Motor neuron (in vitro differentiated cells): ENCODE results near the gene PPM1J. TPM values are rescaled to one million over a fixed set of nuclear protein-coding genes. Genes with fewer than 3 reads are reported as not detected.

ENCODE experiments used
- ATAC-seq, 8 experiments: fragments of 200-7000 bp; cut with Tn5 transposase; replicated peaks in 6 of 8; 2 replicates each; pipeline ENCODE4 v1.8.0; 2021; ENCODE audit warnings: mild to moderate bottlenecking in 8 of 8, moderate library complexity in 8 of 8
- H3K27ac ChIP-seq, 2 donors: fragments of 250-450 bp; sonication (Bioruptor Pico); 2 replicates each; pipeline ENCODE4 v1.9.0; 2021; ENCODE audit warnings: antibody characterized with exemption in 2 of 2, mild to moderate bottlenecking in 2 of 2, moderate library complexity in 1 of 2
- H3K4me1 ChIP-seq, 2 donors: fragments of 250-450 bp; sonication (Bioruptor Pico); replicated peaks in 1 of 2; 2 replicates each; pipeline ENCODE4 v1.6.1; 2021; ENCODE audit warnings: antibody characterized with exemption in 2 of 2, mild to moderate bottlenecking in 2 of 2, moderate library complexity in 1 of 2
- H3K4me3 ChIP-seq, 5 donors: fragments of 250-450 bp; sonication (Bioruptor Pico); 2 replicates each; pipeline ENCODE4 v1.9.0; 2021; ENCODE audit warnings: antibody characterized with exemption in 5 of 5, mild to moderate bottlenecking in 5 of 5, moderate library complexity in 4 of 5
- WGBS, 10 experiments: fragments of 450-650 bp; shearing (Covaris generic); methylation state at CpG; one replicate each; pipeline ENCODE4 v1.0.0; 2022; 5-methylcytosine and 5-hydroxymethylcytosine counted together
- in situ Hi-C, 9 experiments: fragments of 400-800 bp; cut with MboI; loops; one replicate each; pipeline ENCODE4 v1.15.0; 2021; ENCODE audit warnings: low sequenced_read_pairs in 9 of 9, low pct_unique_long_range_greater_than_20kb in 2 of 9; ENCODE audit not compliant: unreplicated experiment in 9 of 9
- total RNA-seq, 8 experiments: library from RNA; unstranded; fragments of 300-600 nt; gene quantifications; 2 replicates each; pipeline versions ENCODE4 v1.2.3 to v1.2.4, GENCODE V29; 2022

The PPM1J gene
- total RNA-seq, 8 experiments from 2014 or later, result 0.36 to 2.2 (median 0.87) TPM

DNA sequence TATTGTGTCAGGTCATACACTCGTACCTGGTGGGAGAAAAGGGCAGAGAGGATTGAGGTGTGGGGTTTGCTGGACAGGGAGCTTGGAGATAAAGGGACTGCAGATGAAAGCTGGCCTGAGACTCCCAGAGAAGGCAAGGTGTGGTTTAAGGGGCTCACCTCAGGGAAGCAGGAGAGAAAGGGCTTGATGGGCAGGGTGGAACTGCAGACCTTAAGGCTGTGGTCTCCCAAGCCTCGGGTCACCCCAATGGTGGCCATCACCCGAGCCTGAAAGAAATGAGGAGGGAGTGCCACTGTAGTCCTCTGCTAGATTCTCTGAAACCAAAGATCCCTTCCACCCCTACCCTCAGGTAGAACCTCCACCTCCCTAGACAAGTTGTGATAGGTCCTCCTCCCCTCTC lies 4.5 kb downstream of the PPM1J start:
- 70 to 100% (median 100%) methylated on average over 1 to 2 of the region's 3 CpGs; no CpG with 5 or more reads in 5 of the 10 experiments for WGBS, 10 experiments
- H3K27ac ChIP-seq, result no peak overlapping the region
- ATAC-seq, result no peak
- H3K4me3 ChIP-seq, result no peak overlapping the region
- peaks cover 6 to 8% of the 10 kb centered on the region in 2 donors for H3K4me1 ChIP-seq
- in situ Hi-C loops, result loop anchor here in 6 of 9 experiments (10.0 to 25.0 kb wide), 3 partner anchors 94 to 352 kb away; partner anchors contain the start of genes CTTNBP2NL (in 2 of the 6) and LRIG2 (in 2 of the 6)

DNA sequence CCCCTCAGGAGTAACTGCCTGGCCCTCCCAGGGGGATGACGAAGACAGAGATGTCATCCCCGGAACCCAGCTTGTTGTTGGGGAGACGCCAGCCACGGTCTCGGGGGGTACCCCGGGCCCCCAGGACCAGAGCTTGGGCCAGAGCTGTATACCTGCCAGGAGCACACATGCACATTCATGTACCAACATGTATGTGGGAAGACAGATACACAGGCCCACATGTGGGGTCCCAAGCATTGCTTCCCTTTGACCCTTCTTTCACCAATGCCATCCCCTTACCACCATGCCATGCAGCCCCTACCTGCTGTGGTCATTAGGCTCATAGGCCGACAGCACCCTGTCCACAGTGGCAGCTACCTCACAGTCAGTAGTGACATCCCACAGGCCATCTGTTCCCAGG lies 5.0 kb downstream of the PPM1J start:
- Histone ChIP-seq H3K4me3 (no peak overlapping the region), H3K4me1 (peaks cover 10 to 12% of the 10 kb centered on the region in 2 donors), H3K27ac (no peak overlapping the region)
- no peak for ATAC-seq
- 89 to 90% methylated on average over 4 to 5 of the region's 7 CpGs; no CpG with 5 or more reads in 8 of the 10 experiments for WGBS, 10 experiments
- in situ Hi-C loops, result loop anchor here in 6 of 9 experiments (10.0 to 25.0 kb wide), 3 partner anchors 95 to 352 kb away; partner anchors contain the start of genes CTTNBP2NL (in 2 of the 6) and LRIG2 (in 2 of the 6)

DNA sequence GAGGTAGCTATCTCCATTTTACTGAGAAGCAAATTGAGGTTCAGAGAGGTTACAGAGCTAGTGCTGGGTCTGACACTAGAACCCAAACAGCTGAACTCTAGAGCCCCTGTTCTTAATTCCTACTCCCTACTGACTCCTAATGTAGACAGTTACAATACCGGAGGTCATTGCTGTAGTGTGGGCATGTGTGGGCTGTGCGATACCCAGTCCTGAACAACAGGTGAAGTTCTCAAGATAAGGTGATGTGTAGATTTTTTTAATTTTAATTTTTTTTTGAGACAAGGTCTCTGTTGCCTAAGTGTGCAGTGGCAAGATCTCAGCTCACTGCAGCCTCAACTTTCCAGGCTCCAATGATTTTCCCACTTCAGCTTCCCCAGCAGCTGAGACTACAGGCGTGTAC lies 6.6 kb downstream of the PPM1J start:
- no peak overlapping the region for H3K4me3 ChIP-seq
- peaks cover 19 to 21% of the 10 kb centered on the region in 2 donors for H3K4me1 ChIP-seq
- in situ Hi-C loops, result loop anchor here in 5 of 9 experiments (10.0 to 25.0 kb wide), 3 partner anchors 314 to 354 kb away; partner anchors contain the start of genes CTTNBP2NL (in 3 of the 5) and LRIG2 (in 2 of the 5)
- no peak for ATAC-seq
- WGBS, 10 experiments, result 70 to 100% (median 81%) methylated on average over 1 to 3 of the region's 3 CpGs; no CpG with 5 or more reads in 2 of the 10 experiments
- H3K27ac ChIP-seq, result no peak overlapping the region

DNA sequence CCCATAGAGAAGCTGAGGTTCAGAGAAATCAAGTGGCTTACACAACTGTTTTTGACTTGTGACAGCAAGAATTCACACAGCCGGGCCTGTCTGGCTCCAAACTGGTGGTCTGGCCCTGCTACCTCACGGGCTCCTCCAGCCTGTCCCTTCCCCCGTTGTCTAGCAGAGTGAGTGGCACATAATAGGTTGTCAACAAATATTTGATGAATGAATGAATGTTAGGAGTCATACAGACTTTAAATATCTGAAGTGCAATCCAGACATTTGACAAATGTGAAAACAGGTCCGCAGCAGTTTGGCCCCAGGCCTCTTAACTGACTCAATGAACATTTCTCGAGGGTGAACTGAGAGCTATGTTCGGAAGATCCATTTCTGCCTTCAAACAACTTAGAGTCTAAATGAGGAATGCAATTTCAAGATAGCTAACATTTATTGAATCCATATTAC lies 7.1 kb downstream of the PPM1J start:
- Histone ChIP-seq H3K4me3 (no peak overlapping the region), H3K27ac (no peak overlapping the region), H3K4me1 (peaks cover 20 to 21% of the 10 kb centered on the region in 2 donors)
- in situ Hi-C loops, result loop anchor here in 5 of 9 experiments (10.0 to 25.0 kb wide), 3 partner anchors 313 to 354 kb away; partner anchors contain the start of genes CTTNBP2NL (in 3 of the 5) and LRIG2 (in 2 of the 5)
- WGBS, 10 experiments, result 36 to 97% (median 82%) methylated on average over 3 to 6 of the region's 6 CpGs; no CpG with 5 or more reads in 1 of the 10 experiments
- ATAC-seq, result no peak

DNA sequence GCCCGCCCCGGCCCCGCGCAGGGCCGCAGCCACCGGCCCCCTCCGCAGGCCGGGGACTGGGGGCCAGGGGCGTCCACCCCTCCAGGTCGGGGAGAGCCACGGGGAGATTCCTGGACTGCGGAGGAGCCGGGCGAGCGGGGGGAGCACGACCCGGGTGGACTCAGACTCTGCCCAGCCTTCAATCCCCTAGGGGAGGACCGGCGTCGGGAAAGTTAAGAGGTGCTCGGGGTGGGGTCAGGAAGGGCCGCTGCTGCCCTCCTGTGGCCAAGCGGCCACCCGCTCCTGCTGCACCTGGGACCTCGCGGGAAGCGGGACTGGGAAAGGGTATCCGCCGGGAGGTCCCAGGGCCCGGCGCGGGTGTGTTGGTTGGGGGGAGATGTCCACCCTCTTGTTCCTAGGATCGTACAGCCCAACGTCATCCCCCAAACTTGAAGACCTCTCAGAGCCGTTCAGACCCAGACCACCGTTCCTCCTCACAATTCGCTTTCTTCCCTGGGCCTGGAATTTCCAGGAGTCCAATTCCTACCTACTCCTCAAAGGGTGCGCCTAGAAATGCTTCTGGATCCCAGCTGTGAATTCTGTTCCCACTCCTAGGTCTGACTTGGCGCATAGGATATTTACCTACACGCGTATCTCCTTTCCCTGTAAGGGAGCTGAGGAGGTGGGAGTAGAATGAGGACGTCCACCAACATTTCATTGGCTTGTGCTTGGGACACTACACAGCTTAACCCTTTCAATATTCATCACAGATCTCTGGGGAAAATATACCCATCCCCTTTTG lies 7.7 kb downstream of the PPM1J start:
- Histone ChIP-seq H3K4me1 (peaks cover 21% of the 10 kb centered on the region in 2 donors), H3K27ac (peak overlapping the region in 1 of 2 donors; percentile 30), H3K4me3 (peak overlapping the region; percentile 40 to 81 (median 47))
- ATAC-seq, result peak; percentile 52 to 80 (median 70)
- 0 to 35% (median 19%) methylated on average over 1 to 13 of the region's 42 CpGs; no CpG with 5 or more reads in 4 of the 10 experiments for WGBS, 10 experiments
- in situ Hi-C loops, result loop anchor here in 5 of 9 experiments (10.0 to 25.0 kb wide), 3 partner anchors 313 to 355 kb away; partner anchors contain the start of genes CTTNBP2NL (in 3 of the 5) and LRIG2 (in 2 of the 5)

DNA sequence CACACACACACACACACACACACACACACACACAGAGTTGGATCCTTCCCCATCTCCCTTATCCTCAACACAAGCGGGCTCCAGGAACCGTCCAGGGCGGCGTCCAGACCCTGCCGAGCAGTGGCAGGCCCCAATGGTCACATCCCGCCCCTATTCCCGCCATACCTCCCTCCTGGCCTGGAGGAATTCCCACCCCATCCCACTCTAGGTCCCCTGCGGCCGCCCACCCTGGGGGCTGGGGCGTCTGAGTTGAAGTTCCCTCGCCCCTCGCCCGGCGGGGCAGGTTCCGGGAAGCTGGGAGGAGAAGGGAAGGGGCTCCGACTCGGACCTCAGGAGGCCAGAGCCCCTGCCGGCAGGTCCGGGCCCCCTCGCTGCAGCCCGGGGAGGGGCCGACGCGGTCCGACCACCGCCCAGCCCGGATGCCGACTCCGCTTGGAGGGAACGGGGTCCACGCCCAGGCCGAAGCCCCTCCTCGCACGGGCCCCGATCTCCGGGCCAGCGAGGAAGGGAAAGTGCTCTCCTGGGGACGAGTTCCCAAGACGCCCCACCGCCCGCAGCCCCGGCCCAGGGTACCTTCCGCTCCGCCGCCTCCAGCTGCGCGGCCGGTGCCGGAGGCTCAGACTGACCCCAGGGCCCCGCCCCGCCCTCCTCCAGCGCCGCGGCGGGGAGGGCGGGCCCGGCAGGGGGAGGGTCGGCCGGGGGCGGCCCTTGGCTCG lies 8.5 kb downstream of the PPM1J start, which contains the start of gene RHOC:
TSS of gene RHOC (minus strand) at position 623 of the 716 bp plus-strand sequence. CDS start 3,328 bp downstream, outside the sequence.
- peak within 1 kb of the TSS in 1 of 2 donors; percentile 30 for H3K27ac ChIP-seq
- H3K4me1 ChIP-seq, result peaks cover 21 to 22% of the 10 kb centered on the region in 2 donors
- peak within 1 kb of the TSS; percentile 40 to 81 (median 47) for H3K4me3 ChIP-seq
- WGBS, 10 experiments, result 16% methylated on average over 5 of the region's 61 CpGs; no CpG with 5 or more reads in 9 of the 10 experiments
- ATAC-seq, result peak; percentile 33 to 74 (median 68)
- in situ Hi-C loops, result loop anchor here in 5 of 9 experiments (10.0 to 25.0 kb wide), 3 partner anchors 312 to 356 kb away; partner anchors contain the start of genes CTTNBP2NL (in 3 of the 5) and LRIG2 (in 2 of the 5)

DNA sequence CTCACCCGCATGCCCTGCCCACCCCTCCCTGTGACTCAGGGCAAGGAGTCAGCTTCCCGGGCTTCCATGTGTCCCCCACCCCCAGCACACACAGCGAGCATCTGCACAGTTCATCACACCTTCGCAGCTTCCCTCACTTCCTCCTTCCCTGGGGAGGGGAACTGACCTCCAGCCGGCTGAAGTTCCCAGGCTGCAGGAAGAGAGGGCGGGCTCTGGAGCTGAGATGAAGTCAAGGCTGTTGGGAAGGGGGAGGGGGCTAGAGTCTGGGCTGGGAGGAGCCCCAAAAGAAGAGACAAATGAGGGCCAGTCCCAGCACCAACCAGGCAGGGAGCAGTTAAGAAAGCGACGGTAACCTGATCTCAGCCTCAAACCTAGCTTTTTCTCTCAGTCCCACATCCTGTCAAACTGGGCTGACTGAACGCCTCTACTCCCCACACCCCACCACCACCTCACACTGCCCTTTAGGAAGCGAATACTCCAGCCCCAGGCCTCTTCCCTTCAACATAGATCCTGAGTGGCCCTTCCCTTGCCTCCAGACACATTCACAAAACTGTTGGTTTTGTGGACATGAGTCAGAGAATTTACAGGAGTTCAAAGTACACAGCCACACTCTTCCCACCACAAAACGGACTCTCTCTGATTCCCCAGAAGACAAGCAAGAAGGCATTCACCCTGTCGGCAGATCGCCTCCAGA lies 10.1 kb downstream of the PPM1J start:
- WGBS, 10 experiments, result 0 to 39% (median 10%) methylated on average over 1 to 5 of the region's 13 CpGs; no CpG with 5 or more reads in 3 of the 10 experiments
- Histone ChIP-seq H3K27ac (peak overlapping the region in 1 of 2 donors; percentile 62), H3K4me1 (peaks cover 30 to 36% of the 10 kb centered on the region in 2 donors), H3K4me3 (peak overlapping the region in 3 of 5 donors; percentile 47 to 81 (median 72))
- in situ Hi-C loops, result loop anchor here in 5 of 9 experiments (10.0 to 25.0 kb wide), 3 partner anchors 310 to 357 kb away; partner anchors contain the start of genes CTTNBP2NL (in 3 of the 5) and LRIG2 (in 2 of the 5)
- ATAC-seq, result peak; percentile 42 to 71 (median 53)

DNA sequence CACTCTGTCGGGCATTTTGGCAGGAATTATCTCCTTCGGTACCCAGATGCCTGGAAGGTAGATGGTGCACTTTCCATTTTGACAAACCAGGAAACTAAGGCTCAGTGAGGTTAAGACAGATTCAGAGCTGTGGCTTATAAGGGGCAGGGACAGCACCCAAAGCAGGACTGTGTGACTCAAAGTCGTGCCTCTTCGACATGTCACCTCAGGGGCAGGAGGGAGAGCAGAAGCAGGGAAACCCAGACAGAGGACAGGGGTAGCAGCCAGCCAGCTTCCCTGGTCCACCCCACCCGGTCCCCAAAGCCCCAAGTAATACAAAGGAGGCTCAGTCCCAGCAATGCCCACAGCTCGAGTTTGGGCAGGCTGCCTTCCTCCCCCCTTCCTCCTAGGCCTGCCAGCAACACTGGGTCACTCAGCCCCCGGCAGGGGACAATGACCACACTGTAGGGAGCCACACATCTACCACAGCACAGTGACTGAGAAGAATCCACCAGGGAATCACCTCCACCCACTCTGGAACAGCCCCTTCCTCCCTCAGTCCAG lies 10.7 kb downstream of the PPM1J start:
- Histone ChIP-seq H3K27ac (peak overlapping the region in 1 of 2 donors; percentile 59), H3K4me3 (peak overlapping the region in 3 of 5 donors; percentile 47 to 81 (median 72)), H3K4me1 (peaks cover 30 to 39% of the 10 kb centered on the region in 2 donors)
- peak in 1 of 8 experiments; percentile 41 for ATAC-seq
- WGBS, 10 experiments, result 60 to 94% (median 66%) methylated on average over 1 to 6 of the region's 7 CpGs; no CpG with 5 or more reads in 6 of the 10 experiments
- in situ Hi-C loops, result loop anchor here in 5 of 9 experiments (10.0 to 25.0 kb wide), 3 partner anchors 310 to 358 kb away; partner anchors contain the start of genes CTTNBP2NL (in 3 of the 5) and LRIG2 (in 2 of the 5)

DNA sequence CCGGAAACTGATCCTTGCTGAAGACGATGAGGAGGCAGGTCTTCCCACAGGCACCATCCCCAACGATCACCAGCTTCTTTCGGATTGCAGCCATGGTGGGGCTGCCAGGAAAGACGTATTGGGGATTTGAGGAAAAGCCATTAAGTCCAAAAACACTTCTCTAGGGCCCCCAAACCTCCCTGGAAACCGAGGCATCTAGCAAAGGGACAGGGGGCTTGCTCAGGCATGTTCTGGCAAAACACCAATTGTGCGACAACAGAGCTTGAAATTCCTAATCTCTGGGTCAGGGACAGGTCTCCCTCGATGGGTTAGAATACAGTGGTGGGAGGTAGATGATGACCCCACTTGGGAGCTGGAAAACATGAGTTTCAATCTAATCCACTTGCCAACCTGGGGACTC lies 11.4 kb downstream of the PPM1J start:
- no peak overlapping the region for H3K4me3 ChIP-seq
- peaks cover 30 to 39% of the 10 kb centered on the region in 2 donors for H3K4me1 ChIP-seq
- 88 to 100% (median 98%) methylated on average over 1 to 8 of the region's 8 CpGs; no CpG with 5 or more reads in 6 of the 10 experiments for WGBS, 10 experiments
- ATAC-seq, result no peak
- in situ Hi-C loops, result loop anchor here in 5 of 9 experiments (10.0 to 25.0 kb wide), 3 partner anchors 309 to 359 kb away; partner anchors contain the start of genes CTTNBP2NL (in 3 of the 5) and LRIG2 (in 2 of the 5)
- no peak overlapping the region for H3K27ac ChIP-seq

DNA sequence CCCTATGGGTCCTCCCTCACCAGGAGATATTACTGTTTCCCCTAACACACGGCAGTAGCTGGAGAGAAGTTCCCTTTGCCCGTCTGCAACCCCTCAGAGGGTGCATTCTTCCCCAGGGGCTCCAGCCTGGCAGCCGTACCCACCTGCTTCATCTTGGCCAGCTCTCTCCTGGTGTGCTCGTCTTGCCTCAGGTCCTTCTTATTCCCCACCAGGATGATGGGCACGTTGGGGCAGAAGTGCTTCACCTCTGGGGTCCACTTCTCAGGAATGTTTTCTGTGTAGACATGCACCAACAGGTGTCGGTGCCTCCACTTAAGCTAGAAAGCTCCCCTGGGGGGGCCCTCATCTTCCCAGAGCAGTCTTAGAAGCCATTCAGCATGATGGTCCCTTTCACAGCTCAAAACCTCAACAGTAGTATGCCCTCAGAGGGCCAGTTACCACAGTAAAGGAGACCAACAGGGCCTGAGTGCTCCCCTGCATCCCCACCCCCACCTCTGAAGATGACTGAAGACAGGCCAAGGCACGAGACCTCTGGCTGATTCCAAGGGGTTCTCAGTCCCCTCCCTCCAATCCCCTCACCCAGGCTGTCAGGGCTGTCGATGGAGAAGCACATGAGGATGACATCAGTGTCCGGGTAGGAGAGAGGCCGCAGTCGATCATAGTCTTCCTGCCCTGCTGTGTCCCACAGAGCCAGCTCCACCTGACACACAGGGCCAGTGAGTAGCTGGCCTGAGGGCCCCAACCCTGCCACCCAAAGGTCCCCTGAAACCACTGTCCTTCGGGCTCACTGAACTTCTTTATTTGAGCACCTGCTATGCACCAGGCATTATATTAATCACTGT lies 12.5 kb downstream of the PPM1J start:
- peaks cover 30 to 39% of the 10 kb centered on the region in 2 donors for H3K4me1 ChIP-seq
- 80 to 100% (median 88%) methylated on average over 1 to 7 of the region's 12 CpGs; no CpG with 5 or more reads in 2 of the 10 experiments for WGBS, 10 experiments

More for the DNA sequence above, 12.5 kb downstream of the PPM1J start:
- Histone ChIP-seq H3K27ac (no peak overlapping the region), H3K4me3 (no peak overlapping the region)
- in situ Hi-C loops, result loop anchor here in 5 of 9 experiments (10.0 to 25.0 kb wide), 3 partner anchors 308 to 360 kb away; partner anchors contain the start of genes CTTNBP2NL (in 3 of the 5) and LRIG2 (in 2 of the 5)
- ATAC-seq, result peak in 4 of 8 experiments; percentile 1 to 18 (median 6)
